SK-N-SH treated with all-trans-retinoic acid at 6 μM for 48 hours (cell line): Measurements from ENCODE around the gene SLC66A1.

Source experiments
- ATAC-seq: fragments of 200-7000 bp; cut with Tn5 transposase; 3 replicates; pipeline ENCODE4 v1.9.1; 2020; ENCODE audit warnings: mild to moderate bottlenecking, moderate library complexity
- ARNTL ChIP-seq: fragments of 450-650 bp; formaldehyde crosslinking; IDR thresholded peaks from 2 replicates; pipeline ENCODE4 v1.5.0; 2020; ENCODE audit warnings: low read depth, mild to moderate bottlenecking, moderate library complexity, borderline replicate concordance
- BACH2 ChIP-seq: fragments of 250-450 bp; sonication (Bioruptor Pico); IDR thresholded peaks from 2 replicates; pipeline ENCODE4 v1.9.0; 2021; ENCODE audit warnings: mild to moderate bottlenecking, borderline replicate concordance
- CREB5 ChIP-seq: fragments of 250-450 bp; sonication (Bioruptor Pico); IDR thresholded peaks from 2 replicates; pipeline ENCODE4 v1.5.1; 2020; ENCODE audit warnings: low read depth, mild to moderate bottlenecking, moderate library complexity
- CSRNP3 ChIP-seq: fragments of 250-450 bp; sonication (Bioruptor Pico); IDR thresholded peaks from 2 replicates; pipeline ENCODE4 v1.5.1; 2021; ENCODE audit warnings: mild to moderate bottlenecking, moderate library complexity
- ISL1 ChIP-seq: fragments of 250-450 bp; sonication (Bioruptor Pico); IDR thresholded peaks from 2 replicates; pipeline ENCODE4 v2.1.2; 2022; ENCODE audit warnings: mild to moderate bottlenecking, moderate library complexity
- OSR1 ChIP-seq: fragments of 250-450 bp; sonication (Bioruptor Pico); IDR thresholded peaks from 2 replicates; pipeline ENCODE4 v1.8.0; 2022; ENCODE audit warnings: moderate library complexity, mild to moderate bottlenecking, inconsistent platforms
- PATZ1 ChIP-seq: fragments of 250-450 bp; sonication (Bioruptor Pico); IDR thresholded peaks from 2 replicates; pipeline ENCODE4 v1.8.0; 2020; ENCODE audit warnings: mild to moderate bottlenecking, moderate library complexity, borderline replicate concordance
- POU6F1 ChIP-seq: fragments of 250-450 bp; sonication (Bioruptor Pico); IDR thresholded peaks from 2 replicates; pipeline ENCODE4 v1.8.0; 2021; ENCODE audit warnings: low read depth, mild to moderate bottlenecking, moderate library complexity, borderline replicate concordance
- PPARA ChIP-seq: fragments of 250-450 bp; sonication (Bioruptor Pico); IDR thresholded peaks from 2 replicates; pipeline ENCODE4 v1.5.0; 2020; ENCODE audit warnings: mild to moderate bottlenecking, borderline replicate concordance
- RARB ChIP-seq: fragments of 250-450 bp; sonication (Bioruptor Pico); IDR thresholded peaks from 2 replicates; pipeline ENCODE4 v1.8.0; 2021; ENCODE audit warnings: mild to moderate bottlenecking, moderate library complexity
- SNAI2 ChIP-seq: fragments of 250-450 bp; sonication (Bioruptor Pico); IDR thresholded peaks from 2 replicates; pipeline ENCODE4 v1.5.0; 2020; ENCODE audit warnings: mild to moderate bottlenecking, moderate library complexity
- TCF4 ChIP-seq: fragments of 250-450 bp; sonication (Bioruptor Pico); IDR thresholded peaks from 2 replicates; pipeline ENCODE4 v1.8.0; 2021; ENCODE audit warnings: mild to moderate bottlenecking, moderate library complexity, borderline replicate concordance
- TOX ChIP-seq: fragments of 250-450 bp; sonication (Bioruptor Pico); IDR thresholded peaks from 2 replicates; pipeline ENCODE4 v1.8.0; 2021; ENCODE audit warnings: mild to moderate bottlenecking, moderate library complexity, borderline replicate concordance
- TSHZ2 ChIP-seq: fragments of 250-450 bp; sonication (Bioruptor Pico); IDR thresholded peaks from 2 replicates; pipeline ENCODE4 v1.5.0; 2020; ENCODE audit warnings: mild to moderate bottlenecking, moderate library complexity
- ZC3H10 ChIP-seq: fragments of 250-450 bp; sonication (Bioruptor Pico); IDR thresholded peaks from 2 replicates; pipeline ENCODE4 v1.5.1; 2021; ENCODE audit warnings: mild to moderate bottlenecking, moderate library complexity
- ZFP3 ChIP-seq: fragments of 250-450 bp; sonication (Bioruptor Pico); IDR thresholded peaks from 2 replicates; pipeline ENCODE4 v1.5.0; 2020; ENCODE audit warnings: mild to moderate bottlenecking, moderate library complexity
- ZNF565 ChIP-seq: fragments of 450-650 bp; formaldehyde crosslinking; conservative IDR thresholded peaks from 2 replicates; pipeline ENCODE4 v1.5.0; 2020; ENCODE audit warnings: low read depth, mild to moderate bottlenecking, moderate library complexity
- ZNF70 ChIP-seq: fragments of 450-650 bp; formaldehyde crosslinking; IDR thresholded peaks from 2 replicates; pipeline ENCODE4 v1.5.0; 2020; ENCODE audit warnings: mild to moderate bottlenecking, moderate library complexity
- ZNF8 ChIP-seq: fragments of 450-650 bp; formaldehyde crosslinking; IDR thresholded peaks from 2 replicates; pipeline ENCODE4 v1.5.0; 2020; ENCODE audit warnings: mild to moderate bottlenecking, moderate library complexity

SLC66A1 gene

GRCh38 chr1:19325958-19326747 lies 14.0 kb downstream of the SLC66A1 start:
- ATAC-seq, result no peak
- TF ChIP-seq ZFP3 (no peak), PATZ1 (CRISPR knock-in tag) (no peak), CSRNP3 (no peak), TSHZ2 (CRISPR knock-in tag) (no peak), CREB5 (CRISPR knock-in tag) (no peak), ISL1 (CRISPR knock-in tag) (no peak), OSR1 (CRISPR knock-in tag) (no peak), TCF4 (CRISPR knock-in tag) (no peak), BACH2 (CRISPR knock-in tag) (no peak), ZC3H10 (no peak), SNAI2 (CRISPR knock-in tag) (no peak), TOX (no peak), RARB (CRISPR knock-in tag) (no peak), ZNF8 (CRISPR knock-in tag) (no peak)
- TF ChIP-seq, all 23 proteins: peak for 0

GRCh38 chr1:19326748-19327065 lies 14.6 kb downstream of the SLC66A1 start:
- no peak for ATAC-seq
- TF ChIP-seq ZNF70 (CRISPR knock-in tag), result no peak
- TF ChIP-seq ZNF565, result no peak
- no peak for TF ChIP-seq CREB5 (CRISPR knock-in tag)
- no peak for TF ChIP-seq TOX
- TF ChIP-seq POU6F1 (CRISPR knock-in tag), result no peak
- TF ChIP-seq ISL1 (CRISPR knock-in tag), result no peak
- no peak for TF ChIP-seq OSR1 (CRISPR knock-in tag)
- no peak for TF ChIP-seq RARB (CRISPR knock-in tag)
- TF ChIP-seq TCF4 (CRISPR knock-in tag), result no peak

- no peak for ATAC-seq
- TF ChIP-seq POU6F1 (CRISPR knock-in tag) (no peak), CREB5 (CRISPR knock-in tag) (no peak), TSHZ2 (CRISPR knock-in tag) (no peak), ZFP3 (no peak), ARNTL (no peak), PPARA (no peak), SNAI2 (CRISPR knock-in tag) (no peak), ZNF565 (no peak), TOX (no peak)
- TF ChIP-seq, all 23 proteins: peak for 0
Observed at GRCh38 chr1:19327301-19327700, 15.2 kb downstream of the SLC66A1 start.
